Measurements from ENCODE around the gene PLD1.
"Not testable (repeated sequence)": the region's sequence is repeated elsewhere in the genome, so short reads cannot be mapped to it uniquely, and the experiment has no call there.

The PLD1 gene

GRCh38 chr3:171770689-171771620 is 39.3 kb downstream of the PLD1 start:
- DNase-seq (ENCODE audit: low spot score) = peak; percentile 77

GRCh38 chr3:171769461-171769860 is 40.8 kb downstream of the PLD1 start:
- DNase-seq (ENCODE audit: low spot score) = no peak

- DNase-seq (ENCODE audit: low spot score) = no peak
Observed at GRCh38 chr3:171768986-171769385, 41.3 kb downstream of the PLD1 start.

- no peak for DNase-seq (ENCODE audit: low spot score)
Observed at GRCh38 chr3:171768281-171768900, 41.9 kb downstream of the PLD1 start.

- DNase-seq (ENCODE audit: low spot score) = no peak
Observed at GRCh38 chr3:171765511-171765887, 44.8 kb downstream of the PLD1 start.

GRCh38 chr3:171763392-171763791 is 46.9 kb downstream of the PLD1 start:
- no peak for DNase-seq (ENCODE audit: low spot score)

- DNase-seq (ENCODE audit: low spot score) = no peak
Observed at GRCh38 chr3:171760477-171760876, 49.8 kb downstream of the PLD1 start.

GRCh38 chr3:171758109-171758508 is 52.2 kb downstream of the PLD1 start:
- no peak for DNase-seq (ENCODE audit: low spot score)

- DNase-seq (ENCODE audit: low spot score) = no peak
Observed at GRCh38 chr3:171757361-171758034, 52.8 kb downstream of the PLD1 start.

- DNase-seq (ENCODE audit: low spot score) = no peak
Observed at GRCh38 chr3:171755656-171756055, 54.6 kb downstream of the PLD1 start.

GRCh38 chr3:171755015-171755589 is 55.2 kb downstream of the PLD1 start:
- DNase-seq (ENCODE audit: low spot score) = no peak

GRCh38 chr3:171753665-171754408 is 56.4 kb downstream of the PLD1 start:
- DNase-seq (ENCODE audit: low spot score) = no peak

- DNase-seq (ENCODE audit: low spot score) = no peak
Observed at GRCh38 chr3:171753025-171753472, 57.2 kb downstream of the PLD1 start.

- no peak for DNase-seq (ENCODE audit: low spot score)
Observed at GRCh38 chr3:171752329-171752728, 58.0 kb downstream of the PLD1 start.

- no peak for DNase-seq (ENCODE audit: low spot score)
Observed at GRCh38 chr3:171749124-171749523, 61.2 kb downstream of the PLD1 start.

GRCh38 chr3:171748064-171748924 is 62.0 kb downstream of the PLD1 start:
- no peak for DNase-seq (ENCODE audit: low spot score)

GRCh38 chr3:171747223-171747920 is 62.9 kb downstream of the PLD1 start:
- DNase-seq (ENCODE audit: low spot score) = no peak

- not testable (repeated sequence) for DNase-seq (ENCODE audit: low spot score)
Observed at GRCh38 chr3:171746320-171747222, 63.7 kb downstream of the PLD1 start.

All from SW480 (cell line).